Esophagus squamous epithelium (tissue), 4 donors: ENCODE data around the gene ANKRD13C.
"Not testable (repeated sequence)": the region's sequence is repeated elsewhere in the genome, so short reads cannot be mapped to it uniquely, and the experiment has no call there.

Experiments
- CTCF ChIP-seq, 6 experiments: fragments of 450-650 bp in 4 of 6; fragments of 200-600 bp in 2 of 6; sonication (generic) in 2 of 6; IDR thresholded peaks; one replicate each; pipeline ENCODE4 v1.5.1; 2016 to 2019; ENCODE audit warnings: antibody characterized with exemption in 6 of 6, mild to moderate bottlenecking in 4 of 6, moderate library complexity in 4 of 6
- POLR2A ChIP-seq, 4 donors: fragments of 450-650 bp; IDR thresholded peaks; one replicate each; pipeline ENCODE4 v1.6.1; 2017; ENCODE audit warnings: antibody characterized with exemption in 4 of 4, mild to moderate bottlenecking in 4 of 4, moderate library complexity in 3 of 4

- TF ChIP-seq CTCF, POLR2A (IDR thresholded peaks at IDR 0.05): not testable (repeated sequence)
Observed at GRCh38 chr1:70373580-70373979, 19.1 kb upstream of the ANKRD13C start.
